NCI-H748 (cell line): ENCODE results near the gene ANKS1A.

ENCODE experiments used
- DNase-seq: peaks from one replicate; lab custom pipeline; 2025; ENCODE audit not compliant: unreplicated experiment; lab: John Stamatoyannopoulos, UW

The ANKS1A gene

GRCh38 chr6:35036059-35036827 is 147.2 kb downstream of the ANKS1A start:
- DNase-seq: no peak

- no peak for DNase-seq
These were observed 148.0 kb downstream of the ANKS1A start for GRCh38 chr6:35036828-35037663.

- DNase-seq: no peak
These were observed 148.6 kb downstream of the ANKS1A start for GRCh38 chr6:35037664-35038038.

GRCh38 chr6:35038076-35038475 is 149.0 kb downstream of the ANKS1A start:
- no peak for DNase-seq

- no peak for DNase-seq
These were observed 151.3 kb downstream of the ANKS1A start for GRCh38 chr6:35040398-35040797.

GRCh38 chr6:35041086-35041861 is 152.2 kb downstream of the ANKS1A start:
- no peak for DNase-seq

GRCh38 chr6:35042031-35042815 is 153.2 kb downstream of the ANKS1A start:
- no peak for DNase-seq

- DNase-seq: no peak
These were observed 154.5 kb downstream of the ANKS1A start for GRCh38 chr6:35043381-35044130.

GRCh38 chr6:35044145-35044745 is 155.2 kb downstream of the ANKS1A start:
- peak; percentile 90 for DNase-seq

- DNase-seq: peak; percentile 90
These were observed 155.8 kb downstream of the ANKS1A start for GRCh38 chr6:35044761-35045421.

GRCh38 chr6:35046103-35046502 is 157.0 kb downstream of the ANKS1A start:
- DNase-seq: no peak

GRCh38 chr6:35046862-35047261 is 157.8 kb downstream of the ANKS1A start:
- DNase-seq: no peak

- DNase-seq: no peak
These were observed 158.4 kb downstream of the ANKS1A start for GRCh38 chr6:35047265-35048011.

- DNase-seq: no peak
These were observed 159.1 kb downstream of the ANKS1A start for GRCh38 chr6:35048031-35048613.

- no peak for DNase-seq
These were observed 159.6 kb downstream of the ANKS1A start for GRCh38 chr6:35048631-35049083.

GRCh38 chr6:35049156-35049735 is 160.2 kb downstream of the ANKS1A start:
- no peak for DNase-seq

- peak; percentile 41 for DNase-seq
These were observed 161.1 kb downstream of the ANKS1A start for GRCh38 chr6:35049900-35050756.
